ENCODE measurements around the gene ACADSB.

Gene ACADSB

GRCh38 chr10:123014772-123015171 is 6.0 kb downstream of the ACADSB start:
- no peak for DNase-seq
- Mint-ChIP-seq H3K36me3 (peaks cover 7% of the 10 kb centered on the region), H3K9me3 (no peaks in the 10 kb centered on the region), H3K27me3 (no peaks in the 10 kb centered on the region), H3K4me1 (peaks cover 11% of the 10 kb centered on the region), H3K27ac (no peak overlapping the region), H3K4me3 (no peak overlapping the region)
- CTCF ChIA-PET: no interaction called here

GRCh38 chr10:123016228-123016627 is 7.4 kb downstream of the ACADSB start:
- H3K36me3 Mint-ChIP-seq: peaks cover 7% of the 10 kb centered on the region
- no peak for DNase-seq
- no peaks in the 10 kb centered on the region for H3K9me3 Mint-ChIP-seq
- H3K27me3 Mint-ChIP-seq: no peaks in the 10 kb centered on the region
- H3K4me3 Mint-ChIP-seq: no peak overlapping the region
- H3K27ac Mint-ChIP-seq: no peak overlapping the region
- H3K4me1 Mint-ChIP-seq: no peaks in the 10 kb centered on the region
- CTCF ChIA-PET: no interaction called here

GRCh38 chr10:123017421-123018165 is 8.8 kb downstream of the ACADSB start:
- Mint-ChIP-seq H3K4me1 (no peaks in the 10 kb centered on the region), H3K4me3 (no peak overlapping the region)

GRCh38 chr10:123018531-123018930 is 9.7 kb downstream of the ACADSB start:
- Mint-ChIP-seq H3K4me3 (no peak overlapping the region), H3K27me3 (no peaks in the 10 kb centered on the region), H3K27ac (no peak overlapping the region), H3K9me3 (no peaks in the 10 kb centered on the region), H3K4me1 (no peaks in the 10 kb centered on the region), H3K36me3 (peaks cover 1% of the 10 kb centered on the region)
- no peak for DNase-seq
- CTCF ChIA-PET: no interaction called here

More at GRCh38 chr10:123017421-123018165, 8.8 kb downstream of the ACADSB start:
- no peaks in the 10 kb centered on the region for H3K27me3 Mint-ChIP-seq
- CTCF ChIA-PET: no interaction called here
- no peak for DNase-seq
- peaks cover 3% of the 10 kb centered on the region for H3K36me3 Mint-ChIP-seq
- no peaks in the 10 kb centered on the region for H3K9me3 Mint-ChIP-seq
- no peak overlapping the region for H3K27ac Mint-ChIP-seq

GRCh38 chr10:123019264-123019663 is 10.5 kb downstream of the ACADSB start:
- Mint-ChIP-seq H3K36me3 (no peaks in the 10 kb centered on the region), H3K4me3 (no peak overlapping the region), H3K9me3 (no peaks in the 10 kb centered on the region), H3K27ac (no peak overlapping the region), H3K27me3 (no peaks in the 10 kb centered on the region), H3K4me1 (peaks cover 4% of the 10 kb centered on the region)
- CTCF ChIA-PET: interaction anchor here (1.2 kb wide), 1 partner anchor 10 kb away, joined by 3 read pairs; the partner anchor contains the start of genes ACADSB and IKZF5
- DNase-seq: no peak

- Mint-ChIP-seq H3K4me3 (no peak overlapping the region), H3K27me3 (no peaks in the 10 kb centered on the region), H3K36me3 (no peaks in the 10 kb centered on the region), H3K9me3 (no peaks in the 10 kb centered on the region), H3K4me1 (peaks cover 13% of the 10 kb centered on the region), H3K27ac (no peak overlapping the region)
- no peak for DNase-seq
- CTCF ChIA-PET: interaction anchor here (1.0 to 1.8 kb wide), 3 partner anchors 9 to 25 kb away, joined by 3 to 5 read pairs (median 5); partner anchors contain the start of genes ACADSB and IKZF5
Observed at GRCh38 chr10:123019941-123020703, 11.3 kb downstream of the ACADSB start.

GRCh38 chr10:123021517-123021916 is 12.7 kb downstream of the ACADSB start:
- no peak for DNase-seq
- H3K36me3 Mint-ChIP-seq: no peaks in the 10 kb centered on the region
- no peak overlapping the region for H3K4me3 Mint-ChIP-seq
- CTCF ChIA-PET: interaction anchor here (0.7 to 1.8 kb wide), 7 partner anchors 8 to 436 kb away, joined by 3 to 6 read pairs (median 4); no protein-coding TSS in a partner anchor
- H3K27me3 Mint-ChIP-seq: no peaks in the 10 kb centered on the region
- H3K9me3 Mint-ChIP-seq: no peaks in the 10 kb centered on the region
- H3K27ac Mint-ChIP-seq: no peak overlapping the region
- peaks cover 13% of the 10 kb centered on the region for H3K4me1 Mint-ChIP-seq

GRCh38 chr10:123024540-123024939 is 15.7 kb downstream of the ACADSB start:
- CTCF ChIA-PET: interaction anchor here (1.3 to 1.7 kb wide), 2 partner anchors 16 to 19 kb away, joined by 4 to 7 read pairs; no protein-coding TSS in a partner anchor
- H3K4me1 Mint-ChIP-seq: peaks cover 13% of the 10 kb centered on the region
- no peak for DNase-seq
- no peaks in the 10 kb centered on the region for H3K9me3 Mint-ChIP-seq
- no peaks in the 10 kb centered on the region for H3K36me3 Mint-ChIP-seq
- no peak overlapping the region for H3K4me3 Mint-ChIP-seq
- H3K27me3 Mint-ChIP-seq: no peaks in the 10 kb centered on the region
- no peak overlapping the region for H3K27ac Mint-ChIP-seq

- H3K4me3 Mint-ChIP-seq: no peak overlapping the region
- no peak overlapping the region for H3K27ac Mint-ChIP-seq
- H3K4me1 Mint-ChIP-seq: peaks cover 13% of the 10 kb centered on the region
- no peak for DNase-seq
- CTCF ChIA-PET: no interaction called here
- H3K36me3 Mint-ChIP-seq: no peaks in the 10 kb centered on the region
- no peaks in the 10 kb centered on the region for H3K9me3 Mint-ChIP-seq
- no peaks in the 10 kb centered on the region for H3K27me3 Mint-ChIP-seq
Observed at GRCh38 chr10:123026302-123026701, 17.5 kb downstream of the ACADSB start.

GRCh38 chr10:123027861-123028260 is 19.1 kb downstream of the ACADSB start:
- DNase-seq: no peak
- H3K27me3 Mint-ChIP-seq: no peaks in the 10 kb centered on the region
- no peak overlapping the region for H3K4me3 Mint-ChIP-seq
- no peaks in the 10 kb centered on the region for H3K9me3 Mint-ChIP-seq
- CTCF ChIA-PET: no interaction called here
- H3K4me1 Mint-ChIP-seq: peaks cover 13% of the 10 kb centered on the region
- no peak overlapping the region for H3K27ac Mint-ChIP-seq
- H3K36me3 Mint-ChIP-seq: no peaks in the 10 kb centered on the region

- H3K9me3 Mint-ChIP-seq: no peaks in the 10 kb centered on the region
- no peaks in the 10 kb centered on the region for H3K27me3 Mint-ChIP-seq
- H3K36me3 Mint-ChIP-seq: peaks cover 3% of the 10 kb centered on the region
- no peak overlapping the region for H3K27ac Mint-ChIP-seq
- H3K4me3 Mint-ChIP-seq: no peak overlapping the region
- CTCF ChIA-PET: no interaction called here
- no peaks in the 10 kb centered on the region for H3K4me1 Mint-ChIP-seq
- DNase-seq: no peak
Observed at GRCh38 chr10:123031124-123031523, 22.3 kb downstream of the ACADSB start.

GRCh38 chr10:123034332-123034731 is 25.5 kb downstream of the ACADSB start:
- Mint-ChIP-seq H3K4me1 (peaks cover 5% of the 10 kb centered on the region), H3K27me3 (no peaks in the 10 kb centered on the region), H3K27ac (no peak overlapping the region), H3K9me3 (no peaks in the 10 kb centered on the region), H3K4me3 (no peak overlapping the region), H3K36me3 (peaks cover 5% of the 10 kb centered on the region)
- CTCF ChIA-PET: interaction anchor here (1.2 kb wide), 1 partner anchor 13 kb away, joined by 4 read pairs; no protein-coding TSS in a partner anchor
- DNase-seq: no peak

GRCh38 chr10:123035467-123036086 is 26.8 kb downstream of the ACADSB start:
- peaks cover 8% of the 10 kb centered on the region for H3K4me1 Mint-ChIP-seq
- CTCF ChIA-PET: interaction anchor here (1.3 kb wide), 1 partner anchor 527 kb away, joined by 4 read pairs; no protein-coding TSS in a partner anchor

More at GRCh38 chr10:123035467-123036086, 26.8 kb downstream of the ACADSB start:
- H3K27me3 Mint-ChIP-seq: no peaks in the 10 kb centered on the region
- H3K27ac Mint-ChIP-seq: no peak overlapping the region
- DNase-seq: no peak
- H3K4me3 Mint-ChIP-seq: no peak overlapping the region
- H3K9me3 Mint-ChIP-seq: no peaks in the 10 kb centered on the region
- H3K36me3 Mint-ChIP-seq: peaks cover 5% of the 10 kb centered on the region
